Measurements from ENCODE around the gene GLI3.

- TF ChIP-seq, protein P1, sequence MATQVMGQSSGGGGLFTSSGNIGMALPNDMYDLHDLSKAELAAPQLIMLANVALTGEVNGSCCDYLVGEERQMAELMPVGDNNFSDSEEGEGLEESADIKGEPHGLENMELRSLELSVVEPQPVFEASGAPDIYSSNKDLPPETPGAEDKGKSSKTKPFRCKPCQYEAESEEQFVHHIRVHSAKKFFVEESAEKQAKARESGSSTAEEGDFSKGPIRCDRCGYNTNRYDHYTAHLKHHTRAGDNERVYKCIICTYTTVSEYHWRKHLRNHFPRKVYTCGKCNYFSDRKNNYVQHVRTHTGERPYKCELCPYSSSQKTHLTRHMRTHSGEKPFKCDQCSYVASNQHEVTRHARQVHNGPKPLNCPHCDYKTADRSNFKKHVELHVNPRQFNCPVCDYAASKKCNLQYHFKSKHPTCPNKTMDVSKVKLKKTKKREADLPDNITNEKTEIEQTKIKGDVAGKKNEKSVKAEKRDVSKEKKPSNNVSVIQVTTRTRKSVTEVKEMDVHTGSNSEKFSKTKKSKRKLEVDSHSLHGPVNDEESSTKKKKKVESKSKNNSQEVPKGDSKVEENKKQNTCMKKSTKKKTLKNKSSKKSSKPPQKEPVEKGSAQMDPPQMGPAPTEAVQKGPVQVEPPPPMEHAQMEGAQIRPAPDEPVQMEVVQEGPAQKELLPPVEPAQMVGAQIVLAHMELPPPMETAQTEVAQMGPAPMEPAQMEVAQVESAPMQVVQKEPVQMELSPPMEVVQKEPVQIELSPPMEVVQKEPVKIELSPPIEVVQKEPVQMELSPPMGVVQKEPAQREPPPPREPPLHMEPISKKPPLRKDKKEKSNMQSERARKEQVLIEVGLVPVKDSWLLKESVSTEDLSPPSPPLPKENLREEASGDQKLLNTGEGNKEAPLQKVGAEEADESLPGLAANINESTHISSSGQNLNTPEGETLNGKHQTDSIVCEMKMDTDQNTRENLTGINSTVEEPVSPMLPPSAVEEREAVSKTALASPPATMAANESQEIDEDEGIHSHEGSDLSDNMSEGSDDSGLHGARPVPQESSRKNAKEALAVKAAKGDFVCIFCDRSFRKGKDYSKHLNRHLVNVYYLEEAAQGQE (IDR thresholded peaks at IDR 0.05; ENCODE audit: insufficient read depth in 1 of 2, low read depth in 2 of 2, low read length in 2 of 2) = no peak
- no peak for TF ChIP-seq SIN3A (IDR thresholded peaks at IDR 0.05; ENCODE audit: borderline replicate concordance, insufficient read depth, low read length)
Measured at GRCh38 chr7:42167631-42168236, 69.3 kb downstream of the GLI3 start.
